Heart right ventricle (tissue), 16 donors: ENCODE results near the gene EGFR. TPM values are rescaled to one million over a fixed set of nuclear protein-coding genes. Genes with fewer than 3 reads are reported as not detected.

Experiments
- ATAC-seq, 8 donors: fragments of 200-7000 bp; cut with Tn5 transposase; one replicate each; pipeline ENCODE4 v1.9.1; 2020; ENCODE audit warnings: mild to moderate bottlenecking in 8 of 8, moderate library complexity in 8 of 8, moderate number of reproducible peaks in 1 of 8
- DNase-seq, 2 donors: peaks; one replicate each; pipeline ENCODE4 v3.0.0-alpha.2; 2020
- H3K27ac ChIP-seq, 10 donors: fragments of 200-600 bp; sonication (generic) in 2 of 10; one replicate each; pipeline versions ENCODE4 v1.5.0 to v1.8.0; 2020 to 2022; ENCODE audit warnings: mild to moderate bottlenecking in 3 of 10
- H3K27me3 ChIP-seq, 7 donors: fragments of 200-600 bp; one replicate each; pipeline ENCODE4 v1.8.0; 2021 to 2022; ENCODE audit warnings: mild to moderate bottlenecking in 2 of 7
- H3K36me3 ChIP-seq, 9 donors: fragments of 200-600 bp; sonication (generic) in 1 of 9; one replicate each; pipeline versions ENCODE4 v1.5.0 to v1.8.0; 2020 to 2022; ENCODE audit warnings: mild to moderate bottlenecking in 2 of 9
- H3K4me1 ChIP-seq, 9 donors: fragments of 200-600 bp; sonication (generic) in 1 of 9; one replicate each; pipeline versions ENCODE4 v1.5.0 to v1.8.0; 2020 to 2022; ENCODE audit warnings: mild to moderate bottlenecking in 4 of 9
- H3K4me3 ChIP-seq, 10 donors: fragments of 200-600 bp; sonication (generic) in 2 of 10; one replicate each; pipeline versions ENCODE4 v1.5.0 to v1.8.0; 2020 to 2022; ENCODE audit warnings: mild to moderate bottlenecking in 7 of 10, moderate library complexity in 2 of 10
- H3K9me3 ChIP-seq, 11 donors: fragments of 200-600 bp in 10 of 11; sonication (generic) in 2 of 11; one replicate each; pipeline versions ENCODE4 v1.5.0 to v1.8.0; 2013 to 2022; ENCODE audit warnings: mild to moderate bottlenecking in 2 of 11, control low read depth in 1 of 11, moderate library complexity in 1 of 11
- WGBS, 2 donors: extraction: QIAGEN DNeasy Blood & Tissue Kit; methylation state at CpG; one replicate each; pipeline ENCODE4 v1.1.7; 2013; ENCODE audit warnings: inconsistent platforms in 1 of 2; 5-methylcytosine and 5-hydroxymethylcytosine counted together
- intact Hi-C, 10 donors: fragments of 100-400 bp; cut with DNase I; formaldehyde crosslinking; loops; one replicate each; pipeline versions ENCODE4 v1.11.1 to v1.14.2; 2022
- polyA plus RNA-seq, 2 donors: library from polyadenylated mRNA; stranded (reverse); fragments of 200-250 nt; gene quantifications; one replicate each; pipeline ENCODE4 v1.2.3, GENCODE V29; 2013
- total RNA-seq, 10 donors: library from RNA; stranded (reverse); fragmentation: NEBNext Ultra II Directional in 3 of 10; extraction: Animal tissue kit (Norgen Biotek cat#: 25700) in 3 of 10; gene quantifications; one replicate each; pipeline versions ENCODE4 v1.2.1 to v1.2.4, GENCODE V29; 2021 to 2023
- TF ChIP-seq, protein P1 (sequence below), 9 donors: fragments of 200-600 bp; sonication (generic) in 2 of 9; IDR thresholded peaks; one replicate each; pipeline versions ENCODE4 v1.5.0 to v1.8.0; 2021 to 2022; ENCODE audit warnings: antibody characterized with exemption in 9 of 9, mild to moderate bottlenecking in 5 of 9, moderate library complexity in 1 of 9
- donor health status: Arrhythmogenic right ventricular cardiomyopathy.
- donor health status: ischemic (EF 13 %, LVEDD 7.1; RV severe dilation, severe dysfunction).
- donor health status: healthy with polysubstance abuse.
- donor health status: DM: no; HTN: yes; CAD: no.
- donor health status: DM: no; HTN: no; CAD: no.
- donor health status: ischemic (EF 25% LVEDD 6.9; RV normal size, moderate dysfunction).
- donor health status: ischemic (EF 25% LVEDD 5.7; RV mildly dilated, moderate dysfunction).
- donor health status: healthy.
- donor health status: DM: yes; HTN: yes; CAD: no.
- donor health status: Ischemic cardiomyopathy.
- donor health status: ischemic (EF 35%, LVEDD 5.7; RV mildly dilated, moderate dysfunction).
- donor health status: nonischemic (EF 11% LVEDD 7.7; RV severe dilation, severe dysfunction).
- donor health status: DM: yes; HTN: yes; CAD: no.
- donor health status: PGD.
- donor health status: ischemic (EF 29% LVEDD 5.4; RV normal size, mild dysfunction).
- donor health status: nonischemic (EF 23%, LVEDD 6.1; RV moderate dilation, normal function).

EGFR gene
- total and polyA plus RNA-seq, 12 donors: 1.9 to 13.5 (median 7.6) TPM

DNA sequence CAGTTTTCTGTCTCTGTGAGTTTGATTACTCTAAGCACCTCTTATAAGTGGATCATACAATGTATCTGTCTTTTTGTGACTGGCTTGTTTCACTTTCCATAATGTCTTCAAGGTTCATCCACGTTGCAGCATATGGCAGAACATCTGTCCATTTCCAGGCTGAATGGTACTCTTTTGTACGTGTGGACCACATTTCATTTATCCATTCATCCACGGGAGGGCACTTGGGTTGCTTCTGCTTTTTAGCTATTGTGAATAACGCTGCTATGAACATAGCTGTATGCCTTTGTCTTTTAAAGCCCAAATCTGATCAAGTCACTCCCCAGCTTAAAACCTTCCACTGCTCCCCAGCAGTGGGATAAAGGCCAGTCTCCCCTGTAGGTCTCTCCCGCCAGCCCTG is 31.5 kb downstream of the EGFR start:
- Histone ChIP-seq H3K27ac (no peak overlapping the region), H3K4me1 (peaks cover 0 to 47% (median 20%) of the 10 kb centered on the region in 9 donors), H3K36me3 (no peaks in the 10 kb centered on the region), H3K4me3 (no peak overlapping the region), H3K9me3 (no peaks in the 10 kb centered on the region), H3K27me3 (no peaks in the 10 kb centered on the region)
- 84 to 87% methylated on average over 5 of the region's 5 CpGs for WGBS, 2 donors
- ATAC-seq: no peak
- TF ChIP-seq, protein P1, sequence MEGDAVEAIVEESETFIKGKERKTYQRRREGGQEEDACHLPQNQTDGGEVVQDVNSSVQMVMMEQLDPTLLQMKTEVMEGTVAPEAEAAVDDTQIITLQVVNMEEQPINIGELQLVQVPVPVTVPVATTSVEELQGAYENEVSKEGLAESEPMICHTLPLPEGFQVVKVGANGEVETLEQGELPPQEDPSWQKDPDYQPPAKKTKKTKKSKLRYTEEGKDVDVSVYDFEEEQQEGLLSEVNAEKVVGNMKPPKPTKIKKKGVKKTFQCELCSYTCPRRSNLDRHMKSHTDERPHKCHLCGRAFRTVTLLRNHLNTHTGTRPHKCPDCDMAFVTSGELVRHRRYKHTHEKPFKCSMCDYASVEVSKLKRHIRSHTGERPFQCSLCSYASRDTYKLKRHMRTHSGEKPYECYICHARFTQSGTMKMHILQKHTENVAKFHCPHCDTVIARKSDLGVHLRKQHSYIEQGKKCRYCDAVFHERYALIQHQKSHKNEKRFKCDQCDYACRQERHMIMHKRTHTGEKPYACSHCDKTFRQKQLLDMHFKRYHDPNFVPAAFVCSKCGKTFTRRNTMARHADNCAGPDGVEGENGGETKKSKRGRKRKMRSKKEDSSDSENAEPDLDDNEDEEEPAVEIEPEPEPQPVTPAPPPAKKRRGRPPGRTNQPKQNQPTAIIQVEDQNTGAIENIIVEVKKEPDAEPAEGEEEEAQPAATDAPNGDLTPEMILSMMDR (IDR thresholded peaks at IDR 0.05): no peak
- intact Hi-C loops: loop anchor here in 1 of 10 donors (10.0 kb wide), 1 partner anchor 205 kb away; no protein-coding TSS in a partner anchor
- no peak for DNase-seq

DNA sequence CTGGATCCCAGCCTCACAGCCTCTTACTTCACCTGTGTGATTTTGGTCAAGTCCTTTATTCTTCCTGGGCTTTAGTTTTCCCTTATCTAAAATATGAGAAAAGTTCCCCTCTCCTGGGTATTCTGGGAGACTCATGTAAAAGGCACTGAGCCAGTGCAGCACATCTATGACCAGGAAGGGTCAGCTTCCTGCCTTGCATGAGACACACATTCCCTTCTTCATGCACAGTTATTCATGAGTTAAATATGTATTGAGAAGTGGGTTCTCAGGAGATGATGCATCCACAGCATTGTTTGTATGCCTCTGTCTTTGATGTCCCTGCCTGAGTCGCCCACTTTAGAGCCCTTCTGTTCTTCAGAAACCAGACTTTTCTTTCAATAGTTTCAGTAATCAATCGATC is 33.3 kb downstream of the EGFR start:
- H3K27me3 ChIP-seq: no peaks in the 10 kb centered on the region
- 95 to 100% methylated on average over 2 of the region's 2 CpGs for WGBS, 2 donors
- ATAC-seq (no peak), DNase-seq (no peak)
- H3K27ac ChIP-seq: no peak overlapping the region
- TF ChIP-seq, protein P1 (IDR thresholded peaks at IDR 0.05): no peak
- intact Hi-C loops: loop anchor here in 1 of 10 donors (10.0 kb wide), 1 partner anchor 203 kb away; no protein-coding TSS in a partner anchor
- H3K9me3 ChIP-seq: no peaks in the 10 kb centered on the region
- peaks cover 0 to 57% (median 28%) of the 10 kb centered on the region in 9 donors for H3K4me1 ChIP-seq
- H3K36me3 ChIP-seq: no peaks in the 10 kb centered on the region
- H3K4me3 ChIP-seq: no peak overlapping the region

DNA sequence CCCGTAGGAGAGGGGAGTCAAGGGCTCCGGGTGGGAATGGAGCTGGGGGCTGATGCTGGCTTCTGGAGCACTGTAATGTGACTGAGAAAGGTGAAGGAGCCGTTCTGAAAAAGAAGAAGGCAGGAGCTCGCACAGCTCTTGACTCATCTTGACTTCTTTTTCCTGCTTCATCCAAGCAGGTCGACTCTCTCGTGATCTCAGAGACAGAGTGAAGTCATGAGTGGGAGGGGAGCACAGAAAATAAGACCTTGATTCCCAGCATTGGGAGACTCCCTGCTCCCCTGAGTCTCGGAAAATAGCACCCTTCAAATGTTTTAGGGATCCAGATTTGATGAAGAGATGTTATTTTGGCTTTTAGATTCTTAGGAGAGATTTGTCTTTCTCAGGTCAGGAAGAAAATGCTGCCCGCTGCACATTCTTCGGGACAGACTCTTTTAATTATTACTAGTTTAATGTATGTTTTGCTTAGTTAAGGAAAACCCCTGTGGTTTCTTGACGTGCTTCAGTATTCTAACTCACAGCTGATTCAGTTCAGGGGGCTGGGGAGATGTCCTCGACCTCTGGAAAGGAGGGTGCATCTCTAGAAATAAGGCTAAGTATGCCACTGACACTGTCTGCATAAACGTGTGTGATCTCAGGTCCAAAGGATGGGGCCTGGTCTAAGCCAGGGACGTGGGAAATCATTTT is 34.1 kb downstream of the EGFR start:
- no peaks in the 10 kb centered on the region for H3K9me3 ChIP-seq
- peaks cover 0 to 57% (median 28%) of the 10 kb centered on the region in 9 donors for H3K4me1 ChIP-seq
- 84% methylated on average over 13 of the region's 13 CpGs for WGBS, 2 donors
- H3K27me3 ChIP-seq: no peaks in the 10 kb centered on the region
- DNase-seq (no peak), ATAC-seq (no peak)
- no peak overlapping the region for H3K4me3 ChIP-seq
- H3K36me3 ChIP-seq: no peaks in the 10 kb centered on the region
- peak overlapping the region in 2 of 10 donors; percentile 45 to 47 for H3K27ac ChIP-seq
- TF ChIP-seq, protein P1 (IDR thresholded peaks at IDR 0.05): no peak
- intact Hi-C loops: loop anchor here in 1 of 10 donors (10.0 kb wide), 1 partner anchor 202 kb away; no protein-coding TSS in a partner anchor

DNA sequence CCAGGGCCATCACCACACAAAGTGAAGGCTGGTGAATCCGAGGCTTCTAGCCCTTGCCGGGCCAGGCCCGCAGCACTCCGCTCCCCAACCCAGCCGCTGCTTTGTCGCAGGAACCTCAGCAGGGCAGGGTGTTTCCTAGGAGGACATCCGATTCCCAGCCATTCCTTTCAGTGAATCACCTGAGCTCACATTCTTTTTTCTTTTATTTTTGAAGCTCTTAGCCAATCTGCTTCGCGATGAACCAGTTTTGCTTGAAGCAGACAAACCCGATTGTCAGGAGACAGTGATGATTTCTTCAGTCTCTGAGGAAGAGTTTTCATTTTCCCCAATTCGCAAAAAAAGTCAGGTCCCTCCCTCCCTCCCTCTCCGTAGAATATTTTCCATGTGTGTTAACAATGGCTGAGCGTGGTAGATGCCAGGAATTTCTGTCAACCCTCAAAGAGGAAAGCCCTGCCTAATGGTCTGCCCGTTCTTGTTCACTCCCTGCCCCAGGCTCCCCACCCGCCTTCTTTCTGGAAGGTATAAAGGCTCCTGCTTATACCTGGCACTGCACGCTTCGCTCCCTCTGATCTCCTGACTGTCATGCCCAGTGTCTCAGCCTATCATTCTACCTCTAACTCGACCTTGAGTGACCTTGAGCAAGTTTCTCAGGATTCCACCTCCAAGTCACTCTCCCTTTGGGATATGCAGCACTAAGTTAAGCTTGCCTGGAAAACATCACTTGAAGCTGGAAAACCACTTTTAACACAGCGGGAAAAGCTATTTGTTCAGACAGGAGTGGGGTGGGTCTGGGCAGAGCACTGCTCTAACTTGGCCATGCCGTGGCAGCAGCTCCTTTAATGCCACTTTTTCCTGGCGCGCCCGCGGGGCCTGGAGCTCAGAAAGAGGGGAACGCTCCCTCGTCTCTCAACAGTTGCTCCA is 35.1 kb downstream of the EGFR start:
- H3K9me3 ChIP-seq: no peaks in the 10 kb centered on the region
- no peaks in the 10 kb centered on the region for H3K27me3 ChIP-seq
- H3K4me1 ChIP-seq: peaks cover 0 to 48% (median 28%) of the 10 kb centered on the region in 9 donors
- 71 to 78% methylated on average over 26 of the region's 26 CpGs for WGBS, 2 donors
- H3K27ac ChIP-seq: peak overlapping the region in 7 of 10 donors; percentile 1 to 52 (median 47)
- TF ChIP-seq, protein P1 (IDR thresholded peaks at IDR 0.05): peak in 3 of 9 donors; percentile 15 to 20 (median 18)
- H3K4me3 ChIP-seq: no peak overlapping the region
- DNase-seq (no peak), ATAC-seq (peak in 6 of 8 donors; percentile 26 to 54 (median 42))
- intact Hi-C loops: loop anchor here in 1 of 10 donors (10.0 kb wide), 1 partner anchor 201 kb away; no protein-coding TSS in a partner anchor
- H3K36me3 ChIP-seq: no peaks in the 10 kb centered on the region
